Liver (tissue), 9 donors: Measurements from ENCODE around the gene IHH. TPM values are rescaled to one million over a fixed set of nuclear protein-coding genes. Genes with fewer than 3 reads are reported as not detected.

Experiments
- DNase-seq: peaks from one replicate; pipeline ENCODE4 v3.0.0-alpha.2; 2017; ENCODE audit warnings: low spot score
- H3K27ac ChIP-seq, 2 donors: one replicate each; pipeline ENCODE4 v1.7.0; 2013; ENCODE audit warnings: inconsistent platforms in 2 of 2, low read length in 2 of 2, control low read depth in 1 of 2, low read depth in 1 of 2, mild to moderate bottlenecking in 1 of 2
- H3K27me3 ChIP-seq, 4 donors: one replicate each; pipeline versions ENCODE4 v1.6.1 to v1.7.0; 2013; ENCODE audit warnings: low read length in 3 of 4, inconsistent platforms in 1 of 4, mild to moderate bottlenecking in 1 of 4, moderate library complexity in 1 of 4; ENCODE audit not compliant: control insufficient read depth in 4 of 4, insufficient read depth in 4 of 4
- H3K36me3 ChIP-seq, 4 donors: one replicate each; pipeline versions ENCODE4 v1.6.1 to v1.7.0; 2013; ENCODE audit warnings: low read length in 3 of 4, mild to moderate bottlenecking in 3 of 4, low read depth in 1 of 4, moderate library complexity in 1 of 4; ENCODE audit not compliant: control insufficient read depth in 4 of 4, insufficient read depth in 3 of 4
- H3K4me1 ChIP-seq, 4 donors: one replicate each; pipeline versions ENCODE4 v1.6.1 to v1.7.0; 2013; ENCODE audit warnings: low read length in 3 of 4, mild to moderate bottlenecking in 3 of 4, moderate library complexity in 1 of 4; ENCODE audit not compliant: control insufficient read depth in 4 of 4, insufficient read depth in 4 of 4
- H3K4me3 ChIP-seq, 3 donors: one replicate each; pipeline versions ENCODE4 v1.6.1 to v1.7.0; 2013; ENCODE audit warnings: low read length in 3 of 3, control low read depth in 1 of 3, low read depth in 1 of 3, mild to moderate bottlenecking in 1 of 3
- H3K9ac ChIP-seq, 2 donors: one replicate each; pipeline ENCODE4 v1.7.0; 2013; ENCODE audit warnings: low read length in 2 of 2, mild to moderate bottlenecking in 2 of 2, moderate library complexity in 2 of 2, control low read depth in 1 of 2, low read depth in 1 of 2
- H3K9me3 ChIP-seq, 4 donors: one replicate each; pipeline versions ENCODE4 v1.6.1 to v1.7.0; 2013; ENCODE audit warnings: low read length in 3 of 4; ENCODE audit not compliant: control insufficient read depth in 4 of 4
- ATF3 ChIP-seq: IDR thresholded peaks from 2 replicates; pipeline ENCODE4 v1.6.1; 2016; ENCODE audit warnings: antibody characterized with exemption
- CTCF ChIP-seq: fragments of 150-350 bp; IDR thresholded peaks from 2 replicates; pipeline ENCODE4 v1.5.1; 2017; ENCODE audit warnings: improper control_type of control experiment, low read depth, low read length; ENCODE audit not compliant: missing input control
- EGR1 ChIP-seq, 2 donors: IDR thresholded peaks; 2 replicates each; pipeline ENCODE4 v1.6.1; 2016 to 2018; ENCODE audit warnings: antibody characterized with exemption in 2 of 2, low read depth in 2 of 2
- FOXA1 ChIP-seq: IDR thresholded peaks from 2 replicates; pipeline ENCODE4 v1.6.1; 2016; ENCODE audit warnings: antibody characterized with exemption
- FOXA2 ChIP-seq: IDR thresholded peaks from 2 replicates; pipeline ENCODE4 v1.6.1; 2016; ENCODE audit warnings: antibody characterized with exemption
- GABPA ChIP-seq, 2 donors: IDR thresholded peaks in 1 of 2; conservative IDR thresholded peaks in 1 of 2; 2 replicates each; pipeline ENCODE4 v1.6.1; 2016; ENCODE audit warnings: antibody characterized with exemption in 2 of 2, mild to moderate bottlenecking in 1 of 2, moderate library complexity in 1 of 2
- HNF4A ChIP-seq, 2 donors: conservative IDR thresholded peaks; 2 replicates each; pipeline ENCODE4 v1.6.1; 2016; ENCODE audit warnings: antibody characterized with exemption in 2 of 2, mild to moderate bottlenecking in 2 of 2
- HNF4G ChIP-seq: IDR thresholded peaks from 2 replicates; pipeline ENCODE4 v1.6.1; 2016; ENCODE audit warnings: antibody characterized with exemption
- JUND ChIP-seq, 2 donors: IDR thresholded peaks; 2 replicates each; pipeline ENCODE4 v1.6.1; 2016; ENCODE audit warnings: antibody characterized with exemption in 2 of 2
- MAX ChIP-seq: IDR thresholded peaks from 2 replicates; pipeline ENCODE4 v1.6.1; 2016; ENCODE audit warnings: antibody characterized with exemption
- NR2F2 ChIP-seq: IDR thresholded peaks from 2 replicates; pipeline ENCODE4 v1.6.1; 2016; ENCODE audit warnings: antibody characterized with exemption
- RAD21 ChIP-seq, 2 donors: IDR thresholded peaks; 2 replicates each; pipeline ENCODE4 v1.6.1; 2016; ENCODE audit warnings: antibody characterized with exemption in 2 of 2, mild to moderate bottlenecking in 2 of 2
- REST ChIP-seq: IDR thresholded peaks from 2 replicates; pipeline ENCODE4 v1.6.1; 2016; ENCODE audit warnings: antibody characterized with exemption, mild to moderate bottlenecking
- RXRA ChIP-seq, 2 donors: IDR thresholded peaks; 2 replicates each; pipeline ENCODE4 v1.6.1; 2017 to 2018; ENCODE audit warnings: antibody characterized with exemption in 2 of 2, mild to moderate bottlenecking in 1 of 2
- SP1 ChIP-seq: IDR thresholded peaks from 2 replicates; pipeline ENCODE4 v1.6.1; 2018; ENCODE audit warnings: antibody characterized with exemption, mild to moderate bottlenecking
- TAF1 ChIP-seq: conservative IDR thresholded peaks from 2 replicates; pipeline ENCODE4 v1.6.1; 2016; ENCODE audit warnings: antibody characterized with exemption, mild to moderate bottlenecking
- YY1 ChIP-seq: IDR thresholded peaks from 2 replicates; pipeline ENCODE4 v1.6.1; 2016; ENCODE audit warnings: antibody characterized with exemption, mild to moderate bottlenecking
- ZBTB33 ChIP-seq: IDR thresholded peaks from 2 replicates; pipeline ENCODE4 v1.6.1; 2016; ENCODE audit warnings: antibody characterized with exemption
- WGBS: extraction: QIAGEN DNeasy Blood & Tissue Kit; methylation state at CpG from one replicate; pipeline ENCODE4 v1.1.7; 2013; 5-methylcytosine and 5-hydroxymethylcytosine counted together
- polyA plus RNA-seq, 2 donors: library from polyadenylated mRNA; stranded (reverse) in 1 of 2; unstranded in 1 of 2; fragments of 200-250 nt in 1 of 2; fragments of >200 nt in 1 of 2; fragmentation: Nextera tagmentation in 1 of 2; extraction: Ambion mirVana in 1 of 2; gene quantifications; one replicate each; pipeline versions ENCODE4 v1.2.1 to v1.2.3, GENCODE V29; 2013 to 2015
- total RNA-seq, 2 donors: library from RNA; depleted of rRNA; stranded (reverse); fragments of >200 nt; gene quantifications; one replicate each; pipeline ENCODE4 v1.2.3, GENCODE V29; 2014
- donor health status: healthy.
- donor health status: healthy.
- donor health status: healthy.
- donor health status: healthy.
- donor health status: healthy.

The IHH gene
- total and polyA plus RNA-seq, 4 donors = 0.51 to 2.4 (median 0.79) TPM

- TF ChIP-seq YY1 (no peak), GABPA (IDR thresholded peaks at IDR 0.05 in 1 of 2, conservative IDR thresholded peaks at IDR 0.05 in 1 of 2) (no peak), JUND (IDR thresholded peaks at IDR 0.05) (no peak), ATF3 (no peak), HNF4A (conservative IDR thresholded peaks at IDR 0.05) (no peak), RXRA (IDR thresholded peaks at IDR 0.05) (no peak), TAF1 (no peak), ZBTB33 (no peak), FOXA2 (no peak), FOXA1 (no peak), NR2F2 (no peak), RAD21 (IDR thresholded peaks at IDR 0.05) (no peak), CTCF (no peak), MAX (no peak), SP1 (no peak), EGR1 (IDR thresholded peaks at IDR 0.05; ENCODE audit: low read depth in 2 of 2) (no peak), HNF4G (no peak), REST (no peak)
- peaks cover 0 to 3% (median 0%) of the 10 kb centered on the region in 4 donors for H3K27me3 ChIP-seq
Measured at GRCh38 chr2:219062081-219062480, 1.4 kb upstream of the IHH start.

More at GRCh38 chr2:219062081-219062480, 1.4 kb upstream of the IHH start:
- no peaks in the 10 kb centered on the region for H3K36me3 ChIP-seq
- no peak for DNase-seq
- 87% methylated on average over 6 of the region's 6 CpGs for WGBS
- peaks cover 12 to 40% (median 24%) of the 10 kb centered on the region in 4 donors for H3K4me1 ChIP-seq
- H3K9me3 ChIP-seq = no peaks in the 10 kb centered on the region
- H3K4me3 ChIP-seq = no peak overlapping the region
- no peak overlapping the region for H3K27ac ChIP-seq
- no peak overlapping the region for H3K9ac ChIP-seq
